GOT3 (cell line): ENCODE measurements around the gene NINL.
"Not testable (repeated sequence)": the region's sequence is repeated elsewhere in the genome, so short reads cannot be mapped to it uniquely, and the experiment has no call there.

Source experiments
- DNase-seq: peaks from one replicate; lab custom pipeline; 2025; ENCODE audit warnings: mixed read lengths; lab: John Stamatoyannopoulos, UW

NINL gene

DNA sequence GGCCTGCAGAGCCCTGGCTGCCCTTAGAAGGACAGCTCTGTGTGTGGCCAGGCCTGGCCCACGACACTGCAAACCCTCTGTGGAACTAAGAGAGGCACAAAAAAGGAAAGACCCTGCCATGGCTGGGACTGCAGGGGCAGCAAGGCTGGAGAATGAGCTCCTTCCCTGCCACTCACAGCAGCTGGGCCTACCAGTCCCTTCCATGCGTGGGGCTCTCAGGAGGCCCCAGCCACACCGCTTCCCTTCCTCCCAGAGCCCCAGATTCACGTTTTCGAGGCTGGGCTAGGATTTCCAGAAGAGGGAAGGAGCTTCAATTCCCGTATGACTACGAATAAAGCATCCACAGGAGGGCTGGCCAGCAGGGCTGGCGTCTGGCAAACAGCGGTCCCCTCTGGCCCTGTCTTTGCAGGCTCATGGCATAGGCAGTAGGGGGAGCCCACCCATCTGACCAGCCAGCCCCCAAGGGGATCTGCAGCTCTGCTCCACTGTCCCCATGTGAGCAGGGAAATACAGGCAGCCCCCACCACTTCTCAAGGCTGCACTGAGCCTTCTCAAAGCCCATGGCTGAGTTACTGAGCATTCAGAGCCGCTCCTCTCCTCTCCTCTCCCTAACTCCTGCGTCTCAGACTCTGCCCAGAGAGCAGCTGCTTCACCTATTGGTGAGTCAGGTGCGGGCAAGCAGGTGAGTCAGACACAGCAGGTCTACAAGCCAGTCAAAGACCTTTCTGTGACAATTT lies 53.1 kb downstream of the NINL start:
- DNase-seq, result no peak

DNA sequence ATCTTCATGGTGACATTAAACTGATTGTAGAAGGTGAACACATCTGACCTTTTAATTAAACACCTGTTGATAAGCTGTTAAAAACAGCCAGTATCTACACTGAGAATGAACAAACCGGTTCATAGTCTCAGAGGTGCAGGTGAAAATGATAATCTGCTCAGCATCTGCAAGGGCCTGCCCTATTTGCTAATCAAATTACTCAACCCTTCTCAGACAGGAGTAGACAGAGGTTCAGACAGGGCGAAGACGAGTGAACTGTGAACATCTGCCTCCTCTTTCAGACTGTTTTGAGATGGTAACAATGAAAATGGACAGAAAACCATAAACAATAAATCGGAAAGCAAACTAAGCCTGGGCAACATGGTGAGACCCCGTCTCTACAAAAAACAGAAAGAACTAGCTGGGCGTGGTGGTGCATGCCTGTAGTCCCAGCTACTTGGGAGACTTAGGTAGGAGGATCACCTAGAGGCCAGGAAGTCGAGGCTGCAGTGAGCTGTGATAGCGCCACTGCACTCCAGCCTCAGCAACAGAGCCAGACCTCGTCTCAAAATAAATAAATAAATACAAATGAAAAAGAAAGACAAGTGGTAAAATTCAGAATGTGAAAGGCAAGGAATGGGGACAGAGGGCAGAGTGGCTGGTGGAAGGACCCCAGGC lies 55.9 kb downstream of the NINL start:
- DNase-seq, result no peak

DNA sequence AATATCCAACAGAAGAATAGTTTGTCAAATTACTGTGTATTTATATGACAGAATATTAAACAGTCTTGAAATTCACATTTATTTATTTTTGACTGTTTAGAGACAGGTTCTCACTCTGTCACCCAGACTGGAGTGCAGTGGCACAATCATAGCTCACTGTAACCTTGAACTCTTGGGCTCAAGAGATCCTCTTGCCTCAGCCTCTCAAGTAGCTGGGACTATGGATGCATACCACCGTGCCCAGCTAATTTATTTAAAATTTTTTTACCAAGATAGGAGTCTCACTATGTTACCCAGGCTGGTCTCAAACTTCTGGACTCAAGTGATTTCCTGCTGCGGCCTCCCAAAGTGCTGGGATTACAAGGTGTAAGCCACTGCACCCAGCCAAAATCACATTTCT lies 57.4 kb downstream of the NINL start:
- DNase-seq, result no peak

DNA sequence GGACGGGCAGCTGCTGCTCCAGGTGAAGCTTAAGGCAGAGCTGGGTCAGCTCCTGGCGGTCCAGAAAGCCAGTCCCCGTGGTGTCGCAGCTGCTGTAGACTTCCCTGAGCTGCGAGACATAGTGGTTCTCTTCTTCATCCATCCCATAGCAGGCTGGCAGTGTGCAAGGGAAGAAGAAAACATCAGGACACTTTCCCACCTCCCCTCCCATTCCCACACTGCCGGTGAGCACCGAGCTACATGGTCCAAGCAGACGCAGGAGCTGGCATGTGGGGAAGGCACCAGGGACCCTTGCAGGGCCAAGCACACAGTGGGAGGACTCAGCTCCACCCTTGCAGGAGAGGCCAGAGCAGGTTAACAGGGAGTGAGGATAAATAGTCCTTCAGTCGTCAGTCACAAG lies 58.9 kb downstream of the NINL start:
- no peak for DNase-seq

DNA sequence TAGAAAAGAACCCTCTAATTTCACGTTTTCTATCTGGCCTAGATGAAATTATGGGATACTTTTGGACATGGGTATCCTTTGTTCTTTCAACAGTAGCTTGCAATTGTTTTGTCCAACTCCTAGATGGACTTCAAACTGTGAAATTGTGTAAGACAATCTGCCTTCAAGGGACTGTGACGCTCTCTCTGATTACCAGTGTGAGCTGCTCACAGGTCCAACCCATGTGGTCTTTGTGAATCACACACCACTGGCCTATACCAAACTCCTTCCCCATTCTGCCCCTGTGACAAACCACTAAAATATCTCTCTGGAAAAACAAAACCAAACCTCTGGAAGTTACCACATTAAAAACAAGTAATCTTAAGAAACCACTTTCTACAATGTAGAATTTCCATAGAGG lies 59.5 kb downstream of the NINL start:
- no peak for DNase-seq

DNA sequence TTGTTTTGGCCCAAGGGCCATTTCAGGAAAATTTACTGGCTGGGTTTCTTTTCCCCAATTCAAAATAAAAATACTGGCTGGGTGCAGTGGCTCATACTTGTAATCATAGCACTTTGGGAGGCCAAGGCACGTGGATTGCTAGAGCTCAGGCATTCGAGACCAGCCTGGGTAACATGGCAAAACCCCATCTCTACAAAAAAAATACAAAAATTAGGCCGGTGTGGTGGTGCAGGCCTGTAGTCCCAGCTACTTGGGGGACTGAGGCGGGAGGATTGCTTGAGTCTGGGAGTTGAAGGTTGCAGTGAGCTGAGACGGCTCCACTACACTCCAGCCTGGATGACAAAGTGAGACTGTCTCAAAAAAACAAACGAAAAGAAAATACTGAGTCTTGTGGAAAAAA lies 60.0 kb downstream of the NINL start:
- no peak for DNase-seq

DNA sequence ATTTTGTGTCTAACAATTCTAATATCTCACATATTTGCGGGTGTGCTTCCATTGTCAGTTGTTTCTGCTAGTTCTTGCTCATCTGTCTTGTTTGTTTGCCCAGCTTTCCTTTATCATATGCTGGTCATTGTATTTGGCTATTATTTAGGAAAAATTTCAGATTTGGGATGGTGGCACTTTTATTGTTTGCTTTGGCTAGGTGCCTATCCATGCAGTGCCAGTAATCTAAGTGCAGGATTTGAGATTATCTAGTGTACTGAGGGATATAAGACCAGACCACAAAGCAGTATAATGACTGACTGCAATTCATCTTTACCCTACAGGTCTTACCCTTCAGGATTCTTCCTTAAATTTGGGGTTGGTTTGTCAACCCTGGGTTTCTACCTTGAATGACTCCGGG lies 63.9 kb downstream of the NINL start:
- DNase-seq, result no peak

DNA sequence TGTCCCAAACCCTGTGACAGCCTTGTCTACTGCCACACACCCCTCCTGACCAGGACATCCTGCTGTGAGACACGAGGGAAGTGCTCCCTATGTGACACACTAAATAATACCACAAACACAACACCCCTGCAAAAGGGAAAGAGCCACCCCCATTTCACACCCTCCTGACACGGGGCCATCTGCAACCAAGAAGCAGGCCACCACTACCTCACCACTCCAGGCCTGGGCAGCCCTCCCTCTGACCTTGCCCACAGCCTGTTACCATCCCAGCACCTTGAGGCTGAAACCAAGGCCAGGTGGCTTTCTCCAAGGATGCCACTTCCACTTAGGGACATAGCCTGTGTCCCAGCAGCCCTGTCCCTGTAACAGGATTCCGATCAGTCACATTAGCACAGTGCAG lies 68.2 kb downstream of the NINL start:
- DNase-seq, result no peak

DNA sequence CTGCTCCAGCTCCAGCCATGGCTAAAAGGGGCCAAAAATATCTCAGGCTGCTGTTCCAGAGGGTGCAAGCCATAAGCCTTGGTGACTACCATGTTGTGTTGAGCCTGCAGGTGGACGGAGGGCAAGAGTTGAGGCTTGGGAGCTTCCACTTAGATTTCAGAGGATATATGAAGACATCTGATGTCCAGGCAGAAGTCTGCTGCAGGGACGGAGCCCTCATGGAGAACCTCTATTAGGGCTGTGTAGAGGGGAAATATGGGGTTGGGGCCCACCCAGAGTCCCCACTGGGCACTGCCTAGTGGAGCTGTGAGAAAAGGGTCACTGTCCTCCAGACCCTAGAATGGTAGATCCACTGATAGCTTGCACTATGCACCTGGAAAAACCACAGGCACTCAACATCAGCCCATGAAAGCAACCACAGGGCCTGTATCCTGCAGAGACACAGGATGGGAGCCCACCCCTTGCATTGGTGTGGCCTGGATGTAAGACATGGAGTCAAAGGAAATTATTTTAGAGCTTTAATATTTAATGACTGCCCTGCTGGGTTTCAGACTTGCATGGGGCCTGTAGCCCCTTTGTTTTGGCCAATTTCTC lies 70.5 kb downstream of the NINL start:
- no peak for DNase-seq

DNA sequence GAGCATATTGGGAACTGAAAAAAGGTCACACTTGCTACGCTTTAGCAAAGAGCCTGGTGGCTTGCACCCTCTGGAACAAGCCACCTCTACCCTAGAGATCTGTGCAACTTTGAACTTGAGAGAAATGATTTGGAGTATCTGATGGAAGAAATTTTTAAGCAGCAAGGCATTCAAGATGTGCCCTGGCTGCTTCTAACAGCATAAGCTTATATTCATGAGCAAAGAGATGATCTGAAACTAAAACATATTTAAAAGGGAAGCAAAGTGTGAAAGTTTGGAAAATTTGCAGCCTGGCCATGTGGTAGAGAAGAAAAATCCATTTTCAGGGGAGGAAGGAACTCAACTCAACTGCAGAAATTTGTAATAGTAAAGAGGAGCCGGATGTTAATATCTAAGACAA lies 71.1 kb downstream of the NINL start:
- DNase-seq, result no peak

DNA sequence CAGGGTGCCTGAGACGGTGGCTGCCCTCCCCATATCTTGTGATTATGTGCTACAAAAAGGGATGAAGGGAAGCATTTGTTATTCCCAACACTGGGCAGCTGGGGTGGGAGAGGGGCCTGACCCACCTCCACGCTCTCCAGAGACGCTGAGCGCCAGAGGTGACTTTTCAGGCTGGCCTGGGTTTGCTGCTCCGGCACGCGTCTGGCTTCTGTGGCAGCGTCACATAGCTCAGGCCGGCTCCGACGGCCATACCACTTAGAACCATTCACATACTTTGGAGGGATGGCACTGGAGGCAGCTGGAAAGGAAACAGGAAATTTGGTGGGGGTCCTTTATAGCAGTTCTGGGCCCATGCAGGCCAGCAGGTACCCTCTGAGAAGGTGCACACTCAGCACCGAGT lies 72.6 kb downstream of the NINL start:
- no peak for DNase-seq

DNA sequence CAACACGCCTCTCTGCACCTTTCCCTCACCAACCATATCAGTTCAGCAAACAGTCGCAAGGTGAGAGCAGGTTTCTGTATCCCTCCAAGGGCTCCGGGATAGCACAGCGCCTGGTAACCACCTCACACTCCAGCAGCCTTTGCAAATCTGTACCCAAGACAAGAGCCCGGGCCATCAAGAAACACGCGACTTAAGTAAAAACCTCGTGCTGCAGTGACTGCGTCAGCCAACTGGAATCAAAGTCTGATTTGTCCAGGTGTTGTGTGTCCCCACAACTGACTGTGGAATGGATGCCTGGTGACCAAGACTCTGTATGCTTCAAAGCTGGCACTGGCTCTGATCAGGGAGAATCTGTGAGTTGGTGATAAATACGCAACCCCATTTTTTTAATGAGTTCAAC lies 74.1 kb downstream of the NINL start:
- no peak for DNase-seq

DNA sequence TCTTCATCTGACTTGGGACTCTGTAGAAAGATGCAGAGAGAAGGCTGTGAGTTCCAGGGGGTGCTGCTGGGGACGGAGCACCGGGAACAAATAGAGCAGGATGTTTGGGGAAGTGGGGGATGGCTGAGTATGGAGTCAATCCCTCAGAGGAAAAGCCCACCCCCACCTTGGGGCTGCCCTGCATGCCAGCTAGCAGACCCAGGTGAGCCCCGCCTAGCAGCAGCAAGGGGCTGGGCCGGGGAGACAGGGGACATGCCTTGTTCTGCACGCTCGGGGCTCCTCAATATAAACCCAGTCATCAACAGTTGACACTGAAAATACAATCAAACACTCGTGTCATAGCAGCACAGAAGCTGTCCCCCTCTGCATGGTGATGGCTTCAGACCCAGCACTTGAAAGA lies 74.6 kb downstream of the NINL start:
- no peak for DNase-seq

DNA sequence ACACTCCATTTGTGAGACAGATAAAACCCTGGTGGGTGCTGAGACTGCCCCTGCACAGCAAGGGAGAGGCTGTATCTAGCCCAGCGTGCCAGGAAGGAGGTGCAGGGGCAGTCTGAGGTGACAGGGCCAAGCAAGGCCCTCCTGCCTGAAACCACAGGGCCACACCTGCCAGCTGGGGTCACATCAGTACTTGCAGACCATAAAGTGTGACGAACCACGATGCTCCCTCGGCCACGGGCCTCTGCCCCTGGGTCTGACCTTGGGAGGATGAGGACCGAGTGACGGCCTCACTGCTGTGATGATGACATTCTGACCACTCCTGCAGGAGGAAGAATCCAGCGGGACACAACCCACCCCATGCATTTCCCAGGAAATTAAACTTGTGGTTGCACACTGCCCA lies 75.1 kb downstream of the NINL start:
- DNase-seq, result no peak

DNA sequence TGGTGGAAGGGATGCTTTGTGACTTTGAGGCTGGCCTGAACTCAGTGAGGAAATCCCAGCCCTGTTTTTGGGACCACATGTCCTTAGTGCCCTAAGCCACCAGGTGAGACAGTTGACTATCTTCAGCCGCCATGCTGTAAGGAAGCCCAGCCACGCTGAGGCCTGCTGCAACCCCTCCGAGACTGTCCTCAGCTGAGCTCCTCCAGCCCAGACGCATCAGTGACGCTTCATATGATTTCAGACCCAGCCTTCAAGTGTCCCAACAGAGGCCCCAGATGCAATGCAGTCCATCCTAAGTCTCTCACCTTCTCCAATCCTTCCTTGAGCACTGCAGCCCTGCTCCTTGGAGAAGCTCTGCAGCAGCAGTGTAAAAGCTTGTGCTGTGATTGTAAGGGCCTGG lies 76.2 kb downstream of the NINL start:
- DNase-seq, result no peak

DNA sequence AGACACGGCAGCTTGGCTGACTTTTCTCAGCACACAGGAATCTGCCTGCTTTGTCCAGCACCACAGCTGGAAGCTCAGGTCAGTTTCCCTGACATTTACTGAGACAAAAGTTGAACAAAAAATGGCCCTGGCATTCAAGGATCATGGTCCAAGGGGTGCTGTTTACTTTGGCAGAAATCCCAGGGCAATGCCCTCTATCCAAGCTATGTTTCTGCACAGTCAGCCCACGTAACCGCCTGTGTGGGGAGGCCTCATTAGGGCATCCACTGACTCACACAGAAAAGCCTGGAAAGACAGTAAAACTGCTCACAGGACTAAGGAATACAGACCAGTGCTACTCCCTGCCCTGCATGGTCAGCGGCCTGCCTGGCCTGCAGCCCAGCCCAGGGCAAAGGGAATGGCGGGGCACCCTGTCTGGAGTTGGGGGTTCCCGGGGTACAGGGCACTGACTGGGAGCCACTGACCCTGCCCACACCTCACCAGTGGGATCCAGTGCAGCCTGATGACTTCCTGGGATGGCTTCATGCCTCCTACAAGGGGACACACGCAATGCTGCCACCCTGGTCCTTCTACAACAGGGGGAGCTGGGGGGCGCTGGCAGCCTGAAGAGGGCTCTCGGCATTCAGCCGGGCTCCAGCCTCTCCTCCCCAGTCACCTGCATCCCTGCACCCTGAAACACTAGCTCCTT lies 77.1 kb downstream of the NINL start:
- DNase-seq, result peak; percentile 49

DNA sequence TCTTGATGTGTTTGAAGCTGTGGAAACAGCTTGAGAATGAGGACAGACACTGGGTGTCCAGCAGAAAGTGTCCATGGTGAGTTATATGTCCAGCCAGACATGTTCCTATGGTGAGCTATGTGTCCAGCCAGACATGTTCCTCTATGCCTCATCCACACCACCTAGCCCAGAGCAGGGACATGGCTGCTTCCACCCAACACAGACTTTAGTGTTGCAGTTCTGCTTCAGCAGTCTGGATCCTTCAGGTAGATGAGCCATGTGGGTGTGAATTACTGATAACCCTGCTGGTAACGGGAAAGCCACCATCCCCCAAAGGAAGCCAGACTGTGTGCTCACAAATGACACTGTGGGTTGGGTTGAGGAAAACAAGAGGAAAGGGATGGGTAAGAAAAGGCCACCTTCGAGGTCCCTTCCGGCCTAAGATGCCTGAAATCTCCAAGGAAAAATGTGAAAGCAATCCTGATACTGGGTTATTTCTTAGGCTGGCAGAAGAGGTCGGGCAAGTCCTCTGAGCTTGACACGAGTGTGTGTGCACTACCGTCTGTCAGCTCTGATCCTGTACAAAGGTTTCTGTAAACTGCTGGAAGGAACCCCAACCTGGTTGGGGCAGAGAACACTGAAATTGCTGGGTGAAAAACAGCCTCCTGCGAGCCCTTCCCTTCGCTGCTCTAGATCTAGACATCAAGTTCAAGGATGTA lies 77.8 kb downstream of the NINL start:
- no peak for DNase-seq

DNA sequence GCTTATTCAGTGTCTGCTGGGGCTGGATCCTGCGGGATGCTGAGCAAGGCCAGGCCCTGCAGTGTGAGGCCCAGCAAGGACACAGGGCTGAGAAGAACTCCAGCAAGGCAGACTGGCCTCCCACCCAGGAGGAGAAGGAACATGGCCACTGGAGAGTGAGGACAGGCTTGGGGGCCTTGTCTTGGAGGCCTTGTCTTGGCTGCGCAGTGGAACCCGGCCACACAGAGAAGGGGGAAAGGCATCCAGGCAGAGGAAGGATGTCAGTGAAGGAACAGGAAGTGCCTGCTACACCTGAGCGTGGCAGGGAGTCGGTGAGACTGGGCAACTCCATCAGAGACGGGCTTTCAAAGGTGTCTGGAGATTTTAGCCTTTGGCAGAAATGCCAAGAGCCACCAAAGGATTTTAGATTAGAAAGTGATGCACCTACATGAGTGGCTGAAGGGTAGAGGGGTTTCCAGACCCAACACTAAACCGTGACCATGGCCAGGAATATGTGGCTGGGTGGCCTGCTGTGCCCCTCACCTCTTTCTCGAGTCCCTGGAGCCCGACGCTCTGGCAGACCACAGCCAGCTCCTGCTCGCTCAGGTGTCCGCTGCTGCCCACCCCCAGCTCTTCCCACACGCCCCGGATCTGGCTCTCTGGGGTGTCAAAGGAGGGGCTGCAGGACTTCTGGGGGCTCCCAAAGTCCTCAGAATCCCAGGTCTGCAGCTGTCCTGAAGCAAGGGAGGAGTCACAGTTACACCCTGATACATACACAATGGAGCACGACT lies 80.8 kb downstream of the NINL start:
- no peak for DNase-seq

DNA sequence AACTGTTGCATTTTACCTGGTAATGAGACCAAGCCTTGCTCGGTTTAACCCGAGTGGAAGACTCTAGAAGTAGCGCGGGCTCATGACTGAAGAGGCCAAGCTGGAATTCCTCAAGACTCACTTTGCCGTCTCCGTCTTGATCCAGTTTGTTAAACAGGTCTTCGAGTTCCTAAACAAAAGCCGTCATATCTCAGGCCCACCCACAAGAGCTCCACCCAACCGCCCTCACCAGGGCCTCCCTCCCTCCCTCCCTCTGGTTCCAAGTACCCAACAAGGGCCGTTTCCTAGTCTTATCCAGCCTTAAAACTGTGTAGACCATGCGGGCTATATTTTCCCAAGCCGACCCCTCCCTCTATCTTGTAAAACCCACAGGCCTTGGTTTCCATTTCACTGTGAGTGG lies 81.4 kb downstream of the NINL start:
- DNase-seq, result no peak

DNA sequence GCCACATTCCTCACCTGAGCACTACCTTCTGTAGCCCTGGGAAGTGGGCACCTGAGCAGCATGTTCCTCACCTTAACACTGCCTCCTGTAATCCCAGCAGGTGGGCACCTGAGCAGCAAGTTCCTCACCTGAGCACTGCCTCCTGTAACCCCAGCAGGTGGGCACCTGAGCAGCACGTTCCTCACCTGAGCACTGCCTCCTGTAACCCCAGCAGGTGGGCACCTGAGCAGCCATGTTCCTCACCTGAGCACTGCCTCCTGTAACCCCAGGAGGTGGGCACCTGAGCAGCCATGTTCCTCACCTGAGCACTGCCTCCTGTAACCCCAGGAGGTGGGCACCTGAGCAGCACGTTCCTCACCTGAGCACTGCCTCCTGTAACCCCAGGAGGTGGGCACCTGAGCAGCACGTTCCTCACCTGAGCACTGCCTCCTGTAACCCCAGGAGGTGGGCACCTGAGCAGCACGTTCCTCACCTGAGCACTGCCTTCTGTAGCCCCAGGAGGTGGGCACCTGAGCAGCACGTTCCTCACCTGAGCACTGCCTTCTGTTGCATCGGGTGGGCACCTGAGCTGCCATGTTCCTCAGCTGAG lies 82.2 kb downstream of the NINL start:
- DNase-seq, result not testable (repeated sequence)

DNA sequence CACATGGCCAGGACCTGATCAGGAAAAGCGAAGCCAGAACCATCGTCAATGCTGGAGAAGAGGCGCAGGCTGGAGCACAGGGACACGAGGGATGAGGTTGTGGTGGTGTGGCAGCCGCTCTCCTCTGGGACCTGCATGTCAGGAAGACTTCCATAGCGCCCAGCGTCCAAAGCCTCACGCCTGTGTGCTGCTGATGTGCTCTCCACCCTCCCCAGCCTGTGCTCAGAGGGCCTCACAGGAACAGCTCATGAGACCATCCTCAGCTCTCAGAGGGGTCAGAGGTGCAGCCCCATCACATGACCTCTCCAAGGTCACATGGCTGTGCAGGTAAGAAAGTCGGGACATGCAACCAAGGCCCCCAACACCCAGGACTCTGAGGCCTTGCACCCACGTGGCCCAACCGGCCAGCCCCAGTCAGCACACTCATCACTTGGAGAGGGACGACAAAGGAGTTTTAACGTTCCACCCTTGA lies 84.4 kb downstream of the NINL start:
- DNase-seq, result no peak
